HepG2 (cell line): ENCODE data around the gene DSCAM. TPM values are rescaled to one million over a fixed set of nuclear protein-coding genes. Genes with fewer than 3 reads are reported as not detected.

Experiments
- ATAC-seq: fragments of 200-7000 bp; cut with Tn5 transposase; 3 replicates; pipeline ENCODE4 v1.9.1; 2020; ENCODE audit warnings: mild to moderate bottlenecking, moderate library complexity
- BruUV-seq: library from RNA; stranded (reverse); fragments of 400-500 nt; replicated peaks from 2 replicates; lab custom pipeline; 2021; lab: Mats Ljungman, UMichigan
- CTCF ChIA-PET: fragments of 300-600 bp; formaldehyde crosslinking; extraction: SDS; loops from one replicate; lab custom pipeline; 2021; ENCODE audit warnings: low total read pairs, inconsistent platforms, low intra/inter-chr PET ratio; lab: Yijun Ruan, JAX
- POLR2A ChIA-PET: fragments of 350-600 bp; sonication (Branson Sonifier 250); formaldehyde crosslinking; loops from one replicate; lab custom pipeline; 2020; ENCODE audit warnings: antibody characterized with exemption, inconsistent platforms; lab: Yijun Ruan, JAX
- DNase-seq: peaks from one replicate; pipeline ENCODE4 v3.0.0-alpha.2; 2015; ENCODE audit warnings: low spot score
- FAIRE-seq: peaks from 3 replicates; lab custom pipeline; 2011; peaks lifted over from hg19 to GRCh38; lab: Jason Lieb, UNC
- H2AFZ ChIP-seq: one replicate; pipeline ENCODE4 v1.6.1; 2011; ENCODE audit warnings: low read length, inconsistent platforms
- H3K27ac ChIP-seq: fragments of 300-600 bp; 3 replicates; pipeline ENCODE4 v1.8.0; 2011; ENCODE audit warnings: mixed run types, mild to moderate bottlenecking, mixed read lengths, low read length, inconsistent platforms; ENCODE audit not compliant: insufficient read depth; ENCODE audit errors: extremely low read length
- H3K27me3 ChIP-seq, 2 experiments: fragments of 200-600 bp in 1 of 2; 2 replicates in 1 of 2; 3 replicates in 1 of 2; pipeline versions ENCODE4 v1.6.0 to v1.8.0; 2011; ENCODE audit warnings: low read length in 2 of 2, mild to moderate bottlenecking in 2 of 2, moderate library complexity in 2 of 2, inconsistent platforms in 1 of 2; ENCODE audit not compliant: insufficient read depth in 2 of 2, control insufficient read depth in 1 of 2
- H3K36me3 ChIP-seq, 2 experiments: fragments of 200-600 bp in 1 of 2; replicated peaks in 1 of 2; 2 replicates in 1 of 2; 3 replicates in 1 of 2; pipeline versions ENCODE4 v1.5.1 to v1.8.0; 2011; ENCODE audit warnings: low read length in 2 of 2, inconsistent platforms in 1 of 2; ENCODE audit not compliant: insufficient read depth in 2 of 2, control insufficient read depth in 1 of 2
- H3K4me1 ChIP-seq: 2 replicates; pipeline ENCODE4 v1.5.1; 2012; ENCODE audit warnings: low read length, inconsistent platforms; ENCODE audit not compliant: insufficient read depth
- H3K4me2 ChIP-seq: 2 replicates; pipeline ENCODE4 v1.6.0; 2011; ENCODE audit warnings: low read depth, low read length, inconsistent platforms
- H3K4me3 ChIP-seq, 3 experiments: fragments of 200-600 bp in 1 of 3; sonication (generic), shearing (Covaris generic) in 1 of 3; replicated peaks in 1 of 3; 2 replicates each; pipeline ENCODE4 v1.5.1; 2011 to 2016; ENCODE audit warnings: low read length in 3 of 3, inconsistent platforms in 2 of 3, low read depth in 2 of 3, mild to moderate bottlenecking in 2 of 3, control low read depth in 1 of 3, mixed read lengths in 1 of 3; ENCODE audit not compliant: insufficient read depth in 1 of 3
- H3K79me2 ChIP-seq: one replicate; pipeline ENCODE4 v1.6.1; 2011; ENCODE audit warnings: low read length, inconsistent platforms; ENCODE audit not compliant: insufficient read depth
- H3K9ac ChIP-seq: 2 replicates; pipeline ENCODE4 v1.6.0; 2011; ENCODE audit warnings: mild to moderate bottlenecking, low read depth, low read length, inconsistent platforms; ENCODE audit not compliant: insufficient read depth
- H3K9me3 ChIP-seq: 2 replicates; pipeline ENCODE4 v1.5.1; 2012; ENCODE audit warnings: mild to moderate bottlenecking, low read length
- H4K20me1 ChIP-seq: 2 replicates; pipeline ENCODE4 v1.6.0; 2011; ENCODE audit warnings: inconsistent platforms, mild to moderate bottlenecking, low read length, moderate library complexity; ENCODE audit not compliant: insufficient read depth
- CEBPB ChIP-seq: IDR thresholded peaks from 2 replicates; pipeline ENCODE4 v1.6.1; 2011; ENCODE audit warnings: low read depth, low read length, improper control_type of control experiment, borderline replicate concordance
- DMAP1 ChIP-seq: IDR thresholded peaks from 2 replicates; pipeline ENCODE4 v1.6.1; 2016
- FOXJ3 ChIP-seq: sonication (generic); formaldehyde crosslinking; IDR thresholded peaks from 2 replicates; pipeline ENCODE4 v1.4.0; 2020; ENCODE audit warnings: missing genetic modification reagents, mild to moderate bottlenecking, borderline replicate concordance
- GABPA ChIP-seq, 2 experiments: IDR thresholded peaks; 2 replicates each; pipeline ENCODE4 v1.6.1; 2011 to 2016; ENCODE audit warnings: low read depth in 2 of 2, low read length in 1 of 2, missing biosample characterization in 1 of 2, missing genetic modification characterization in 1 of 2
- IKZF4 ChIP-seq: sonication (generic); formaldehyde crosslinking; IDR thresholded peaks from 2 replicates; pipeline ENCODE4 v1.5.1; 2020; ENCODE audit warnings: borderline replicate concordance, mild to moderate bottlenecking, low read depth, missing genetic modification reagents; ENCODE audit errors: not compliant biosample characterization
- LCORL ChIP-seq, 2 experiments: fragments of 450-650 bp in 1 of 2; sonication (generic) in 1 of 2; formaldehyde crosslinking in 1 of 2; IDR thresholded peaks; 2 replicates each; pipeline versions ENCODE4 v1.5.0 to v1.6.1; 2017 to 2020; ENCODE audit warnings: antibody characterized with exemption in 1 of 2, missing genetic modification reagents in 1 of 2
- NR1H2 ChIP-seq: sonication (generic); formaldehyde crosslinking; IDR thresholded peaks from 2 replicates; pipeline ENCODE4 v1.8.1; 2022; ENCODE audit warnings: low read depth, missing genetic modification reagents, borderline replicate concordance
- RFX3 ChIP-seq: IDR thresholded peaks from 2 replicates; pipeline ENCODE4 v1.6.1; 2016; ENCODE audit warnings: missing biosample characterization, missing genetic modification reagents
- SOX6 ChIP-seq, 2 experiments: fragments of 450-650 bp in 1 of 2; sonication (generic) in 1 of 2; formaldehyde crosslinking in 1 of 2; IDR thresholded peaks; 2 replicates each; pipeline versions ENCODE4 v1.4.0 to v1.6.1; 2017 to 2020; ENCODE audit warnings: antibody characterized with exemption in 1 of 2, mild to moderate bottlenecking in 1 of 2, missing genetic modification reagents in 1 of 2
- TCF7L2 ChIP-seq: IDR thresholded peaks from 2 replicates; pipeline ENCODE4 v1.6.1; 2011; ENCODE audit warnings: mild to moderate bottlenecking, low read depth, low read length, moderate library complexity
- TSC22D2 ChIP-seq: sonication (generic); formaldehyde crosslinking; IDR thresholded peaks from 2 replicates; pipeline ENCODE4 v1.5.1; 2020; ENCODE audit warnings: missing genetic modification reagents, mild to moderate bottlenecking, borderline replicate concordance
- XBP1 ChIP-seq: sonication (generic); formaldehyde crosslinking; IDR thresholded peaks from 2 replicates; pipeline ENCODE4 v1.5.0; 2020; ENCODE audit warnings: missing genetic modification reagents
- ZHX1 ChIP-seq: sonication (generic); formaldehyde crosslinking; IDR thresholded peaks from 2 replicates; pipeline ENCODE4 v1.8.1; 2022; ENCODE audit warnings: low read depth, mild to moderate bottlenecking, missing genetic modification reagents
- ZNF558 ChIP-seq: sonication (generic); formaldehyde crosslinking; IDR thresholded peaks from 2 replicates; pipeline ENCODE4 v1.9.0; 2022; ENCODE audit warnings: mild to moderate bottlenecking, missing genetic modification reagents, borderline replicate concordance
- ZNF569 ChIP-seq: sonication (generic); formaldehyde crosslinking; IDR thresholded peaks from 2 replicates; pipeline ENCODE4 v1.5.0; 2020; ENCODE audit warnings: mild to moderate bottlenecking, missing genetic modification reagents, moderate library complexity, borderline replicate concordance
- ZNF572 ChIP-seq: sonication (generic); formaldehyde crosslinking; IDR thresholded peaks from 2 replicates; pipeline ENCODE4 v1.5.1; 2020; ENCODE audit warnings: mild to moderate bottlenecking, missing genetic modification reagents
- WGBS: methylation state at CpG from one replicate; pipeline ENCODE4 v1.1.6; 2017; ENCODE audit warnings: low lambda C conversion rate; 5-methylcytosine and 5-hydroxymethylcytosine counted together
- in situ Hi-C: cut with HindIII; loops from 2 replicates; pipeline ENCODE4 v1.10.0; 2017; ENCODE audit warnings: low pct_unique_long_range_greater_than_20kb; ENCODE audit not compliant: extremely low pct_ligation_motif_present
- intact Hi-C: fragments of 100-400 bp; cut with micrococcal nuclease; formaldehyde crosslinking; loops from one replicate; pipeline ENCODE4 v1.10.0; 2022; ENCODE audit not compliant: unreplicated experiment
- polyA plus RNA-seq, 8 experiments: library from polyadenylated mRNA; depleted of rRNA in 3 of 8; stranded (reverse) in 7 of 8; unstranded in 1 of 8; fragments of >200 nt; fragmentation: Illumina TruSeq in 4 of 8; extraction: Trizol in 4 of 8; gene quantifications; 2 replicates each; pipeline versions ENCODE4 v1.2.1 to v1.2.3, GENCODE V29; 2011 to 2016; ENCODE audit warnings: low read depth in 4 of 8, missing spikeins in 1 of 8, mixed read lengths in 1 of 8; ENCODE audit not compliant: insufficient read depth in 1 of 8
- total RNA-seq, 5 experiments: library from RNA; depleted of rRNA; stranded (reverse); fragments of >200 nt; fragmentation: Illumina TruSeq; extraction: Trizol; gene quantifications; 2 replicates each; pipeline ENCODE4 v1.2.3, GENCODE V29; 2016; ENCODE audit warnings: low read depth in 1 of 5

Gene DSCAM
- total and polyA plus RNA-seq, 2 of the 13 experiments (the other 11 are each of a cell fraction or from before 2014, with no cell fraction given) = not detected

GRCh38 chr21:40647706-40648105, 199.3 kb downstream of the DSCAM start (continued):
- TF ChIP-seq ZHX1 (CRISPR knock-in tag) = no peak
- TF ChIP-seq RFX3 (CRISPR knock-in tag) = no peak
- TF ChIP-seq SOX6 (IDR thresholded peaks at IDR 0.05) = no peak
- no peak for TF ChIP-seq SOX6 (CRISPR knock-in tag; IDR thresholded peaks at IDR 0.05)
- no peak for TF ChIP-seq LCORL (IDR thresholded peaks at IDR 0.05)
- no peak for TF ChIP-seq LCORL (CRISPR knock-in tag; IDR thresholded peaks at IDR 0.05)
- no peak for TF ChIP-seq TCF7L2

DNA sequence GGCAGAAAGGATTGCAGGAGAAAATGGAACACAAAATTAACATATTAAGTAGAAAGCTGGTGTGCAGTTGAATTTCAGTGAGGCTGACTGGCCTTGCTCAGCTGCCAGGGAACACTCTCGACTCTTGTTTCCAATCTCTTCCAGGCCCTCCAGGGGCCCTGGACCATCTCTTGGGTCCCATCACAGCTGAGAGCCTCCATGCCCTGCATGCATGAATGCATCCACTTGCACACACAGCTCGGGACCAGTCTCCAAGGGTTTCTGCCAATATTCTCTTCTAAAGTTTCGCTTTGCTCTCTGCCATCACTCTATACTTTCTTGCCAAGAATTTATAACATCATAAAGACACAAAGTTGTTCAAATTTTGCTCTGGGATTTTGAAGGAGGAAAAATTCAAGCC, 200.3 kb downstream of the DSCAM start:
- Histone ChIP-seq H3K27me3 (no peaks in the 10 kb centered on the region; a peak in 1 of 5 replicates), H4K20me1 (no peaks in the 10 kb centered on the region), H3K36me3 (no peaks in the 10 kb centered on the region), H3K4me1 (no peaks in the 10 kb centered on the region), H3K27ac (no peak overlapping the region), H3K9me3 (peaks cover 98% of the 10 kb centered on the region), H3K9ac (no peak overlapping the region), H3K4me2 (no peak overlapping the region), H3K4me3 (no peak overlapping the region), H2AFZ (no peak overlapping the region), H3K79me2 (no peaks in the 10 kb centered on the region)
- ATAC-seq = no peak
- no TSS peak for BruUV-seq
- intact Hi-C loops (no loop called here), in situ Hi-C loops (no loop called here)
- WGBS = 2% methylated on average over 3 of the region's 3 CpGs
- no peak for DNase-seq
- ChIA-PET CTCF (no interaction called here), POLR2A (no interaction called here)
- no peak for FAIRE-seq
- TF ChIP-seq TSC22D2 (CRISPR knock-in tag) (no peak), GABPA (IDR thresholded peaks at IDR 0.05; ENCODE audit: low read depth, low read length) (no peak), GABPA (CRISPR knock-in tag; IDR thresholded peaks at IDR 0.05; ENCODE audit: low read depth) (no peak), CEBPB (no peak), ZNF569 (CRISPR knock-in tag) (no peak), ZNF558 (no peak), FOXJ3 (no peak), ZNF572 (CRISPR knock-in tag) (no peak), NR1H2 (no peak), XBP1 (CRISPR knock-in tag) (no peak), IKZF4 (CRISPR knock-in tag) (no peak), DMAP1 (CRISPR knock-in tag) (no peak)
